ENCODE results near the gene CNTN4. TPM values are rescaled to one million over a fixed set of nuclear protein-coding genes. Genes with fewer than 3 reads are reported as not detected.
"Not testable (repeated sequence)": the region's sequence is repeated elsewhere in the genome, so short reads cannot be mapped to it uniquely, and the experiment has no call there.

The CNTN4 gene
- total and polyA plus RNA-seq, 2 experiments from 2014 or later: 0.91 to 4.0 TPM

DNA sequence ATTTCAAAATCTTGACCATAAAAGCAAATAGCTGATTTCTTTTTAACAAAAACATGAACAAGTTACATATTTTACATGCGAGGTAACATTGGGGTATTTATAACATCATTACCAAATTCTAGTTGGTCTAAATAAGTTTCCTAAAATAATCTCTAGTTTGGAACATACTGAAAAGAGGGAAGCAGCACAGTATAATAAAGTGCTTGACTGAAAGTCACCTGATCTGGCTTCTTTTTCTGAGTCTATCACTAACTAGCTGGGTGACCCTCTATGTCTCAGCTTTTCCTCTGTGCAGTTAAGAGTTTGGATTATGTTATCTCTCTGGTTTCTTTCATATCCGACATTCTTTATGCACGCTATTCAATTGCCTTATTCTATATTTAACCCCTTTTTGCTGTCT lies 19.8 kb upstream of the CNTN4 start (continued):
- TF ChIP-seq, protein P1, sequence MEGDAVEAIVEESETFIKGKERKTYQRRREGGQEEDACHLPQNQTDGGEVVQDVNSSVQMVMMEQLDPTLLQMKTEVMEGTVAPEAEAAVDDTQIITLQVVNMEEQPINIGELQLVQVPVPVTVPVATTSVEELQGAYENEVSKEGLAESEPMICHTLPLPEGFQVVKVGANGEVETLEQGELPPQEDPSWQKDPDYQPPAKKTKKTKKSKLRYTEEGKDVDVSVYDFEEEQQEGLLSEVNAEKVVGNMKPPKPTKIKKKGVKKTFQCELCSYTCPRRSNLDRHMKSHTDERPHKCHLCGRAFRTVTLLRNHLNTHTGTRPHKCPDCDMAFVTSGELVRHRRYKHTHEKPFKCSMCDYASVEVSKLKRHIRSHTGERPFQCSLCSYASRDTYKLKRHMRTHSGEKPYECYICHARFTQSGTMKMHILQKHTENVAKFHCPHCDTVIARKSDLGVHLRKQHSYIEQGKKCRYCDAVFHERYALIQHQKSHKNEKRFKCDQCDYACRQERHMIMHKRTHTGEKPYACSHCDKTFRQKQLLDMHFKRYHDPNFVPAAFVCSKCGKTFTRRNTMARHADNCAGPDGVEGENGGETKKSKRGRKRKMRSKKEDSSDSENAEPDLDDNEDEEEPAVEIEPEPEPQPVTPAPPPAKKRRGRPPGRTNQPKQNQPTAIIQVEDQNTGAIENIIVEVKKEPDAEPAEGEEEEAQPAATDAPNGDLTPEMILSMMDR (conservative IDR thresholded peaks at IDR 0.05; ENCODE audit: low read depth in 2 of 2): no peak
- TF ChIP-seq NANOG (IDR thresholded peaks at IDR 0.05; ENCODE audit: borderline replicate concordance) (no peak), STAT1 (IDR thresholded peaks at IDR 0.05; ENCODE audit: unreplicated experiment) (no peak)

- no peak overlapping the region for H3K4me3 ChIP-seq
- no peaks in the 10 kb centered on the region for H3K4me1 ChIP-seq (ENCODE audit: insufficient read depth)
- H3K36me3 Mint-ChIP-seq (ENCODE audit: low read depth): peaks cover 34% of the 10 kb centered on the region
- H3K4me1 Mint-ChIP-seq: no peaks in the 10 kb centered on the region
- H2AFZ ChIP-seq: no peak overlapping the region
- H3K4me3 Mint-ChIP-seq: no peak overlapping the region
- peaks cover 85% of the 10 kb centered on the region for H3K9me3 Mint-ChIP-seq
- H3F3A ChIP-seq (replicated peaks; ENCODE audit: low read depth): no peaks in the 10 kb centered on the region
- H3K27me3 ChIP-seq (ENCODE audit: insufficient read depth): no peaks in the 10 kb centered on the region
- no peak overlapping the region for H3K27ac Mint-ChIP-seq
- H3K27me3 Mint-ChIP-seq (ENCODE audit: insufficient read depth, low read depth, poor library complexity): peaks cover 2% of the 10 kb centered on the region
- no peaks in the 10 kb centered on the region for H3K9me2 ChIP-seq (ENCODE audit: insufficient read depth)
- no peak for ATAC-seq
- no peak overlapping the region for H3K27ac ChIP-seq (ENCODE audit: low read depth)
- H3K36me3 ChIP-seq (ENCODE audit: insufficient read depth): 0 out of 2 replicates have a peak, but pooled peaks cover 4% of the 10 kb centered on the region
- DNase-seq (ENCODE audit: low spot score): no peak
- H3K4me2 ChIP-seq: no peak overlapping the region
- H3K79me2 ChIP-seq (replicated peaks; ENCODE audit: insufficient read depth): no peaks in the 10 kb centered on the region
- H4K20me1 ChIP-seq (replicated peaks; ENCODE audit: insufficient read depth): no peaks in the 10 kb centered on the region
- TF ChIP-seq STAT1 (IDR thresholded peaks at IDR 0.05; ENCODE audit: unreplicated experiment): no peak
Measured at GRCh38 chr3:2082871-2083480, 15.7 kb upstream of the CNTN4 start.

GRCh38 chr3:2083558-2083957 lies 15.1 kb upstream of the CNTN4 start:
- not testable (repeated sequence) for H3K9me2 ChIP-seq (ENCODE audit: insufficient read depth); H3F3A ChIP-seq (replicated peaks; ENCODE audit: low read depth); H3K27ac ChIP-seq (ENCODE audit: low read depth); H3K27me3 ChIP-seq (ENCODE audit: insufficient read depth); H3K27ac Mint-ChIP-seq; DNase-seq (ENCODE audit: low spot score); H3K4me1 Mint-ChIP-seq; H3K36me3 ChIP-seq (ENCODE audit: insufficient read depth); H3K4me1 ChIP-seq (ENCODE audit: insufficient read depth); H4K20me1 ChIP-seq (replicated peaks; ENCODE audit: insufficient read depth); H3K4me2 ChIP-seq; ATAC-seq; H3K4me3 Mint-ChIP-seq; H3K4me3 ChIP-seq; H3K27me3 Mint-ChIP-seq (ENCODE audit: insufficient read depth, low read depth, poor library complexity); H2AFZ ChIP-seq; H3K79me2 ChIP-seq (replicated peaks; ENCODE audit: insufficient read depth)
- Mint-ChIP-seq H3K9me3 (peaks cover 80% of the 10 kb centered on the region), H3K36me3 (ENCODE audit: low read depth) (peaks cover 34% of the 10 kb centered on the region)

- H3K4me3 Mint-ChIP-seq: no peak overlapping the region
- Histone ChIP-seq H3K27ac (ENCODE audit: low read depth) (no peak overlapping the region), H4K20me1 (replicated peaks; ENCODE audit: insufficient read depth) (no peaks in the 10 kb centered on the region), H2AFZ (no peak overlapping the region), H3K27me3 (ENCODE audit: insufficient read depth) (peaks cover 4% of the 10 kb centered on the region), H3K4me3 (no peak overlapping the region), H3K9me2 (ENCODE audit: insufficient read depth) (no peaks in the 10 kb centered on the region), H3F3A (replicated peaks; ENCODE audit: low read depth) (no peaks in the 10 kb centered on the region), H3K36me3 (ENCODE audit: insufficient read depth) (0 out of 2 replicates have a peak, but pooled peaks cover 4% of the 10 kb centered on the region), H3K4me2 (no peak overlapping the region), H3K4me1 (ENCODE audit: insufficient read depth) (no peaks in the 10 kb centered on the region; the same call in 1 of the 2 replicates), H3K79me2 (replicated peaks; ENCODE audit: insufficient read depth) (no peaks in the 10 kb centered on the region)
- H3K27me3 Mint-ChIP-seq (ENCODE audit: insufficient read depth, low read depth, poor library complexity): peaks cover 1% of the 10 kb centered on the region
- ATAC-seq (no peak), DNase-seq (ENCODE audit: low spot score) (no peak)
- H3K36me3 Mint-ChIP-seq (ENCODE audit: low read depth): peaks cover 18% of the 10 kb centered on the region
- no peak overlapping the region for H3K27ac Mint-ChIP-seq
- no peaks in the 10 kb centered on the region for H3K4me1 Mint-ChIP-seq
- H3K9me3 Mint-ChIP-seq: peaks cover 89% of the 10 kb centered on the region
- TF ChIP-seq, protein P2, sequence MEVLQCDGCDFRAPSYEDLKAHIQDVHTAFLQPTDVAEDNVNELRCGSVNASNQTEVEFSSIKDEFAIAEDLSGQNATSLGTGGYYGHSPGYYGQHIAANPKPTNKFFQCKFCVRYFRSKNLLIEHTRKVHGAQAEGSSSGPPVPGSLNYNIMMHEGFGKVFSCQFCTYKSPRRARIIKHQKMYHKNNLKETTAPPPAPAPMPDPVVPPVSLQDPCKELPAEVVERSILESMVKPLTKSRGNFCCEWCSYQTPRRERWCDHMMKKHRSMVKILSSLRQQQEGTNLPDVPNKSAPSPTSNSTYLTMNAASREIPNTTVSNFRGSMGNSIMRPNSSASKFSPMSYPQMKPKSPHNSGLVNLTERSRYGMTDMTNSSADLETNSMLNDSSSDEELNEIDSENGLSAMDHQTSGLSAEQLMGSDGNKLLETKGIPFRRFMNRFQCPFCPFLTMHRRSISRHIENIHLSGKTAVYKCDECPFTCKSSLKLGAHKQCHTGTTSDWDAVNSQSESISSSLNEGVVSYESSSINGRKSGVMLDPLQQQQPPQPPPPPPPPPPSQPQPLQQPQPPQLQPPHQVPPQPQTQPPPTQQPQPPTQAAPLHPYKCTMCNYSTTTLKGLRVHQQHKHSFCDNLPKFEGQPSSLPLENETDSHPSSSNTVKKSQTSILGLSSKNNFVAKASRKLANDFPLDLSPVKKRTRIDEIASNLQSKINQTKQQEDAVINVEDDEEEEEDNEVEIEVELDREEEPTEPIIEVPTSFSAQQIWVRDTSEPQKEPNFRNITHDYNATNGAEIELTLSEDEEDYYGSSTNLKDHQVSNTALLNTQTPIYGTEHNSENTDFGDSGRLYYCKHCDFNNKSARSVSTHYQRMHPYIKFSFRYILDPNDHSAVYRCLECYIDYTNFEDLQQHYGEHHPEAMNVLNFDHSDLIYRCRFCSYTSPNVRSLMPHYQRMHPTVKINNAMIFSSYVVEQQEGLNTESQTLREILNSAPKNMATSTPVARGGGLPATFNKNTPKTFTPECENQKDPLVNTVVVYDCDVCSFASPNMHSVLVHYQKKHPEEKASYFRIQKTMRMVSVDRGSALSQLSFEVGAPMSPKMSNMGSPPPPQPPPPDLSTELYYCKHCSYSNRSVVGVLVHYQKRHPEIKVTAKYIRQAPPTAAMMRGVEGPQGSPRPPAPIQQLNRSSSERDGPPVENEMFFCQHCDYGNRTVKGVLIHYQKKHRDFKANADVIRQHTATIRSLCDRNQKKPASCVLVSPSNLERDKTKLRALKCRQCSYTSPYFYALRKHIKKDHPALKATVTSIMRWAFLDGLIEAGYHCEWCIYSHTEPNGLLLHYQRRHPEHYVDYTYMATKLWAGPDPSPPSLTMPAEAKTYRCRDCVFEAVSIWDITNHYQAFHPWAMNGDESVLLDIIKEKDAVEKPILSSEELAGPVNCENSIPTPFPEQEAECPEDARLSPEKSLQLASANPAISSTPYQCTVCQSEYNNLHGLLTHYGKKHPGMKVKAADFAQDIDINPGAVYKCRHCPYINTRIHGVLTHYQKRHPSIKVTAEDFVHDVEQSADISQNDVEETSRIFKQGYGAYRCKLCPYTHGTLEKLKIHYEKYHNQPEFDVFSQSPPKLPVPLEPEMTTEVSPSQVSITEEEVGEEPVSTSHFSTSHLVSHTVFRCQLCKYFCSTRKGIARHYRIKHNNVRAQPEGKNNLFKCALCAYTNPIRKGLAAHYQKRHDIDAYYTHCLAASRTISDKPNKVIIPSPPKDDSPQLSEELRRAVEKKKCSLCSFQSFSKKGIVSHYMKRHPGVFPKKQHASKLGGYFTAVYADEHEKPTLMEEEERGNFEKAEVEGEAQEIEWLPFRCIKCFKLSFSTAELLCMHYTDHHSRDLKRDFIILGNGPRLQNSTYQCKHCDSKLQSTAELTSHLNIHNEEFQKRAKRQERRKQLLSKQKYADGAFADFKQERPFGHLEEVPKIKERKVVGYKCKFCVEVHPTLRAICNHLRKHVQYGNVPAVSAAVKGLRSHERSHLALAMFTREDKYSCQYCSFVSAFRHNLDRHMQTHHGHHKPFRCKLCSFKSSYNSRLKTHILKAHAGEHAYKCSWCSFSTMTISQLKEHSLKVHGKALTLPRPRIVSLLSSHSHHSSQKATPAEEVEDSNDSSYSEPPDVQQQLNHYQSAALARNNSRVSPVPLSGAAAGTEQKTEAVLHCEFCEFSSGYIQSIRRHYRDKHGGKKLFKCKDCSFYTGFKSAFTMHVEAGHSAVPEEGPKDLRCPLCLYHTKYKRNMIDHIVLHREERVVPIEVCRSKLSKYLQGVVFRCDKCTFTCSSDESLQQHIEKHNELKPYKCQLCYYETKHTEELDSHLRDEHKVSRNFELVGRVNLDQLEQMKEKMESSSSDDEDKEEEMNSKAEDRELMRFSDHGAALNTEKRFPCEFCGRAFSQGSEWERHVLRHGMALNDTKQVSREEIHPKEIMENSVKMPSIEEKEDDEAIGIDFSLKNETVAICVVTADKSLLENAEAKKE (CRISPR knock-in tag; IDR thresholded peaks at IDR 0.05): no peak
- TF ChIP-seq JUNB (IDR thresholded peaks at IDR 0.05; ENCODE audit: unreplicated experiment): no peak
Measured at GRCh38 chr3:2090095-2090911, 8.4 kb upstream of the CNTN4 start.

Measured in GM23338 (cell line).